ENCODE measurements around the gene NEAT1. TPM values are rescaled to one million over a fixed set of nuclear protein-coding genes. Genes with fewer than 3 reads are reported as not detected.

The NEAT1 gene
- total and polyA plus RNA-seq, 2 experiments from 2014 or later: 4.2 to 11.3 TPM

- H3K27me3 ChIP-seq: no peaks in the 10 kb centered on the region
- H3K9me3 ChIP-seq (ENCODE audit: low read depth): no peaks in the 10 kb centered on the region
- peaks cover 9% of the 10 kb centered on the region for H3K36me3 ChIP-seq
- TF ChIP-seq CTCF (IDR thresholded peaks at IDR 0.05; ENCODE audit: low read depth, low read length): no peak
- no peak overlapping the region for H3K27ac ChIP-seq
- no peak for DNase-seq (ENCODE audit: low read depth in 1 of 2, low spot score in 1 of 2)
- no peaks in the 10 kb centered on the region for H3K4me1 ChIP-seq (ENCODE audit: low read depth)
- no peak overlapping the region for H3K4me3 ChIP-seq
Observed at GRCh38 chr11:65395961-65396530, 26.6 kb upstream of the NEAT1 start.

- Histone ChIP-seq H3K4me3 (no peak overlapping the region), H3K36me3 (peaks cover 9% of the 10 kb centered on the region), H3K4me1 (ENCODE audit: low read depth) (no peaks in the 10 kb centered on the region), H3K27me3 (no peaks in the 10 kb centered on the region), H3K27ac (no peak overlapping the region), H3K9me3 (ENCODE audit: low read depth) (no peaks in the 10 kb centered on the region)
- TF ChIP-seq CTCF (IDR thresholded peaks at IDR 0.05; ENCODE audit: low read depth, low read length): no peak
- DNase-seq (ENCODE audit: low read depth in 1 of 2, low spot score in 1 of 2): no peak
Observed at GRCh38 chr11:65396769-65397745, 25.5 kb upstream of the NEAT1 start.

- Histone ChIP-seq H3K27me3 (no peaks in the 10 kb centered on the region), H3K27ac (no peak overlapping the region), H3K4me1 (ENCODE audit: low read depth) (no peaks in the 10 kb centered on the region), H3K36me3 (peaks cover 9% of the 10 kb centered on the region), H3K9me3 (ENCODE audit: low read depth) (no peaks in the 10 kb centered on the region), H3K4me3 (no peak overlapping the region)
- TF ChIP-seq CTCF (IDR thresholded peaks at IDR 0.05; ENCODE audit: low read depth, low read length): no peak
- DNase-seq (ENCODE audit: low read depth in 1 of 2, low spot score in 1 of 2): no peak
Observed at GRCh38 chr11:65398362-65398910, 24.2 kb upstream of the NEAT1 start.

GRCh38 chr11:65399249-65399648, 23.3 kb upstream of the NEAT1 start:
- Histone ChIP-seq H3K4me3 (no peak overlapping the region), H3K27ac (no peak overlapping the region), H3K9me3 (ENCODE audit: low read depth) (no peaks in the 10 kb centered on the region), H3K27me3 (no peaks in the 10 kb centered on the region), H3K36me3 (peaks cover 9% of the 10 kb centered on the region), H3K4me1 (ENCODE audit: low read depth) (no peaks in the 10 kb centered on the region)
- DNase-seq (ENCODE audit: low read depth in 1 of 2, low spot score in 1 of 2): no peak
- no peak for TF ChIP-seq CTCF (IDR thresholded peaks at IDR 0.05; ENCODE audit: low read depth, low read length)

GRCh38 chr11:65399845-65400244, 22.8 kb upstream of the NEAT1 start:
- no peak for TF ChIP-seq CTCF (IDR thresholded peaks at IDR 0.05; ENCODE audit: low read depth, low read length)
- Histone ChIP-seq H3K4me1 (ENCODE audit: low read depth) (no peaks in the 10 kb centered on the region), H3K9me3 (ENCODE audit: low read depth) (no peaks in the 10 kb centered on the region), H3K4me3 (no peak overlapping the region), H3K27ac (no peak overlapping the region), H3K36me3 (peaks cover 9% of the 10 kb centered on the region), H3K27me3 (no peaks in the 10 kb centered on the region)
- DNase-seq (ENCODE audit: low read depth in 1 of 2, low spot score in 1 of 2): no peak

Measured in cardiac muscle cell (in vitro differentiated cells and primary cell).